ENCODE results near the gene GNG14.
"Not testable (repeated sequence)": the region's sequence is repeated elsewhere in the genome, so short reads cannot be mapped to it uniquely, and the experiment has no call there.

The GNG14 gene

GRCh38 chr19:12687496-12688196 is at the start of gene GNG14:
TSS of gene GNG14 (plus strand) at chr19:12687998. CDS start at chr19:12688049, 51 bp downstream.
- DNase-seq = no peak

DNA sequence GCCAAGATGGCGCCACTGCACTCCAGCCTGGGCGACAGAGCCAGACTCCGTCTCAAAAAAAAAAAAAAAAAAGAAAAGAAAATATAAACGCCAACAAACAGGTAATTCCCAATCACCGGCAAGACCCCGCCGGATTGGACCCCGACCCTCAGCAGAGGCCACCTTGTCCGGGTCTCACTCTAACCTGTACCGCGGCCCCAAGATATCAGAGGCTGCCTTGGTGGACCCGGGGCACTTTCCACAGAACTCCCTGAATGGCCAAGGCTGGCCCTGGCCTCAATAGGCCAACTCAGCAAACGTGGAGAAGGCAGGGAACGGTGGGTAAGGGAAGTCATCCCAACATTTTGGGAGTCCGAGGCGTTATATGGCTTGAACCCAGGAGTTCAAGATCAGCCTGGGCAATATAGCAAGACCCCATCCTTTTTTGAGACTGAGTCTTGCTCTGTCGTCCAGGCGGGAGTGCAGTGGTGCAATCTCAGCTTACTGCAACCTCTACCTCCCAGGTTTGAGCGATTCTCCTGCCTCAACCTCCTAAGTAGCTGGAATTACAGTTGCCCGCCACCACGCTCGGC is 49.1 kb upstream of the GNG14 start:
- no peak for DNase-seq

DNA sequence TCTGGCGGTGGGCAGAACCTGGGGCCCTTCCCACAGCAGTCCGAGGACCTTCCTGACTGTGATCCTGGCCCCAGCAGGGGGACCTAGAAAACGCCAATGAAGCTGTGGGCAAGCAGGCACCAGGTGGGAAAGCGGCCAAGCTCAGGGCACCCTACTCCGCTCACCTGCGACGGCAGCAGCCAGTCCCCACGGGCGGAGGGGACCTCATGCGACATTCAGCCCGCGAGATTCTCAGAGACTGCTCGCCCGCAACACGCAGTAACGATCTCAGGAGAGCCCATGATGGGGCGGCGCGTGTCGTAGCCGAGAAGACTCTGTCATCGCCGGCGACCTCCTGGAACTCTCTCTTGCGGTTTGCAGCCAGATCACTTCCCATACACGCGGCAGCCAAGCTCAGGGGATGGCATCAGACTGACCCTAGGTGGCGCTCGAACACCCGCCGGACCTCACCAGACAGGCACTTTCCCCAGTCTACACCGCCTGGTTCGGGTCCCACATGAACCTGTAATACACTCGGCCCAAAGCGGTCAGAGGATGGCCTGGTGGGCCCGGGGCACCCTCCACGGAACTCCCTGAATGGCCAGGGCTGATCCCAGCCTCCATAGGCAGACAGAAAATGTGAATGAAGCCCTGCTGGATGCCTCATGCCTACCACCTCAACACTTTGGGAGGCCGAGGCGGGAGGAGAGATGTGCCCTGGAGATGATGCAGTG is 47.7 kb upstream of the GNG14 start:
- DNase-seq = peak; percentile 5 to 26

GRCh38 chr19:12641456-12641855 is 46.3 kb upstream of the GNG14 start:
- DNase-seq = no peak

DNA sequence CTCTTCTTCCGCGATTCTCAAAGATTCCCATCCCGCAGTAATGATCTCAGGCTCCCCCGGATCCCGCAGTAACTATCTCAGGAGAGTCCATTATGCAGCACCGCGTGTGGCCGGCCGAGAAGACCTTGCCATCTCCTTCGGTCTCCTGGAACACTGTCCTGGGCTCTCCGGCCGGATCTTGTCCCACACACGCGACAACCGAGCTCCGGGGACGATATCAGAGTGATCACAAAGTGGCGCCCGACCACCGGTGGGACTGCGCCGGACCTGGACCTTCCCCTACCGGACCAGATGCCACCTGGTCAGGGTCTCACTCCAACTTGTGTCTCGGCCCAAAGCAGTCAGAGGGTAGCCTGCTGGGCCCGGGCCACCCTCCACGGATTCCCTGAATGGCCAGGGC is 45.3 kb upstream of the GNG14 start:
- no peak for DNase-seq

GRCh38 chr19:12643716-12644115 is 44.1 kb upstream of the GNG14 start:
- not testable (repeated sequence) for DNase-seq

DNA sequence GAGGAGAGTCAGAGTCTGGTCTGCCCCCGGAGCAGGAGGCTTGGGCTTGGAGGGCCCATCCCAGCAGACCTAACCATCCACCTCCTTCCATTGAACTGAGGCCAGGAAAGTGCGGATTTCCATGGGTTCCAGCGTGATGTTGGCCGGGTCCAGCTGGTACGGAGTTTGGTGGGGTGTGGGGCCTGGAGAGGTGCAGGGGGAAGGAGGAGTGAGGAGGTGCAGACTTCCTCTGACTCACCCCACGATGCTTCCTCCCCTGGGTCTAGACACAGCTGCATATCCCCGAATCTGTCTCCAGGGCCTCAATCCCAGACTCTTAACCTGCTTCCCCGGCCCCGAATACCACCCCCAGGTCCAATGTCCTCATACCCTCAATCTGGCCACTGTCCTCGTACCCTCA is 41.2 kb upstream of the GNG14 start:
- DNase-seq = no peak

GRCh38 chr19:12647047-12647446 is 40.8 kb upstream of the GNG14 start:
- no peak for DNase-seq

DNA sequence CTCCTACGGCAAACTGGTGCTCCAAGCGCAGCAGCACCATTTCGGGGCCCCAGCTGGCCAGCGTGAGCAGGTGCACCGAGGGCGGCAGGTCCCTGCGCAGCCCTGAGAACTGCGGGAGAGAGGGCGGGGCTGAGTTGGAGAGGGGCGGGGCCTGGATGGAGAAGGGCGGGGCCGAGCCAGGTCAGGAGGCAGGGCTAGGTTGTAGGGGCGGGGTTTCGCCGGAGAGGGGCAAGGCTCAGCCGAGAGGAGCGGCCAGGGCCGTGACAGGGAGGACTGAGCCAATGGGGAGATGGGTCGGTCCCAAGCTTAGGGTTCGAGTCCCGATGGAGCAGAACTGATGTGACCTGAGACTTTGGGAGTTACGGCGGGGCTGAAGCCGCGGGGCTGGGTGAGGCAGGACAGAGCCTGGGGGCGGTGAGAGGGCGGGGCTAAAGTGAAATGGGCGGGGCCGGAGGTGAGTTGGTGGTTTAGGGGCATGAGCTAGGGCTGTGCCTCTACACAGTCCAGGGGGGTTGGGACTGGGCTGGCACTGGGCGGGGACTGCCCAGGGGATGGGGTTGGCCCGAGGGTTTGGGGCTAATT is 40.2 kb upstream of the GNG14 start:
- DNase-seq = no peak

- no peak for DNase-seq
Measured at GRCh38 chr19:12648088-12648487, 39.7 kb upstream of the GNG14 start.

DNA sequence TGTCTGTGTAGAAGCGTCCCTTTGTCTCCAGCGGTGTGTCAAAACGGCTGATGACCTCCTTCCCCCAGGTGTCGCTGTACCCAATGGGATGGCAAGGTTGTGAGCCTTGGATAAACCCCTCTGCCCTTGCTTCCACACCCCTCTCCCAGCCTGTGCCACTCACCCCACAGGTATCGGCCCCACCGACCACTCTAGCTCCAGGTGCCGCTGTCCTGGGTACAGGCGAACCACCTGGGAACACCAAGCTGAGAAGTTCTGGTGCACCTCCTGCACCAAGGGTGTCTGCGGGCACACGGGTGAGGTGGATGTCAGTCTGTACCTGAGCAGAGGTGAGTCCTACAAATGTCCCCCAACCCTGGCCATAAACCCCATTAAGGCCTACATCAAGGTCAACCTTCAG is 37.9 kb upstream of the GNG14 start:
- no peak for DNase-seq

GRCh38 chr19:12652219-12652618 is 35.6 kb upstream of the GNG14 start:
- no peak for DNase-seq

DNA sequence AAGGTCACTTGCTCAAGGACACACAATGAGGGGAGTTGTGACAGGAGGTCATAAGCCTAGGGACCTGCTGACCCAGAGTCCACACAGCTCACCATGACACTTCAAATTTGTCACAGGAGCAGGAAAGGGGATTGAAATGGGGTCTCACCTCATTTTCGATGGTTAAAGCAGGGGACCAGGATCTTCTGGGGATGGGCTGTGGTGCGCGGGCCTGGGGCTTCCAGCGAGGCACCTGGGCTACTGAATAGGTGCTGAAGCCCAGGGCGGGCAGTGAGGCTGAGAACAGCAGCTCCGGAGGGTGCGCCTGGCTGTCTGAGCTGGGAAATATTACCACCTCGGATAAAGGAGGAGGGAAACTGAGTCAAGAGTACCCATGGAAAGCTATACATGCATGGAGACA is 32.3 kb upstream of the GNG14 start:
- DNase-seq = no peak

DNA sequence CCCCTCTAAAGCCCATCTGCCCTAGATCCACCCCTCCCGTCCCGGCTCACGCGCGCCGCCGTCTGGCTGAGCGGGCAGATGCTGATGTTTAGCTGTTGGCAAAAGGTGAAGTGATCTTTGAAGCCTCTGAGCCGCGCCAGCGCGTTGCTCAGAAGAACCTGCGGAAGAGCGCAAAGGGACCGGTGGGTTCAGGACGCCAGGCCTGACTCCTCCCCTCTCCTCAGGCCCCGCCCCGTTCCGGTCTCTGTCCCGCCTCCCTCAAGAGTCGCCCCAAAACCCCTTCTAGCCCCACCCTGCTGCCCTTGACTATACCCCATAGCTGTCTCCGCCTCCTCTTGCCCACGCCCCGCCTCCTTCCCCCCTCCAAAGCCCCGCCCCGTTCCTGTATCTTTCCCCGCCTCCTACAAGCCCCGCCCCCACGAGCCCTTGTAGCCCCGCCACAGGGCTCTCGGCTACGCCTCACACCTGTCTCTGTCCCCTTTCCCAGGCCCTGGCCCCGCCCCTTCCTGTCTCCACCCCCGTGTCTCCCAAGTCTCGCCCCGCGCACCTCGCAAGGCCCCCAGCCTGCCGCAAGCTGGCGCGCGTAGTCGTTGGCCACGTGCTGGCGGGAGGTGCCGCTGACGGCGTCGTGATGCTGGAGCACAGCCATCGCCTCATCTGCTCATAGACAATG is 30.8 kb upstream of the GNG14 start:
- no peak for DNase-seq

DNA sequence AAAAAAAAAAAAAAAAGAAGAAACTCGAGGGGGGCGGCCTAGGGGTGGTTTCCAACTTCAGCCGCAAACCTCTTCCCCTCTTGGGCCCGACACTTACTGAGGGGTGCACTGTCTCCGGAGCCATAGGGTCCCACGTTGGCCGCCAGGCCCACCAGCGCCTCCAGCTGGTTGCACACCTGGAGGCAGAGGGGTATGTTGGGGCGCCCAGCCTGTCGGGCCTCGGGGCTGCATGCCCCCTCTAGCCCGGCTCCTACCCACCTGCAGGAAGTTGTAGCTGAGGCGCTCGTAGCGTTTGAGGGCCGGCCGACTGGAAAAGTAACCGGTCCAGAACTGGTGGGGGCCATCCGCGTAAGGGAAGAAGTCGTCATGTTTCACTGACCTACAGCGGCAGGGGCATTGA is 29.8 kb upstream of the GNG14 start:
- no peak for DNase-seq

- DNase-seq = no peak
Measured at GRCh38 chr19:12660980-12661379, 26.8 kb upstream of the GNG14 start.

GRCh38 chr19:12664406-12665280 is 23.2 kb upstream of the GNG14 start:
- no peak for DNase-seq

DNA sequence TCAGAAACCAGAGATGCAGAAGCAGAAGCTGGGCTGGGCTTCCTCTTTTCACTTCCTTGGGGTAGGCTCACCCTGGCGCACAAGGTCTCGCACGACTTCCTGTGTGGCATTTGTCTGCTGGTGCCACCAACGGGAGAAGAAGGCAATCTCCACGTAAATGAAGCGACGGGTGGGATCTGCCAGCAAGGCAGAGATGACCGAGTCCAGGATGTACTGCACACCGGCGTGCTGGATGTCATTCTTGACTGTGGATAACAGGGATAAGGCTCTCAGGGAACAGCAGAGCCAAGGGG is 22.6 kb upstream of the GNG14 start:
- no peak for DNase-seq

DNA sequence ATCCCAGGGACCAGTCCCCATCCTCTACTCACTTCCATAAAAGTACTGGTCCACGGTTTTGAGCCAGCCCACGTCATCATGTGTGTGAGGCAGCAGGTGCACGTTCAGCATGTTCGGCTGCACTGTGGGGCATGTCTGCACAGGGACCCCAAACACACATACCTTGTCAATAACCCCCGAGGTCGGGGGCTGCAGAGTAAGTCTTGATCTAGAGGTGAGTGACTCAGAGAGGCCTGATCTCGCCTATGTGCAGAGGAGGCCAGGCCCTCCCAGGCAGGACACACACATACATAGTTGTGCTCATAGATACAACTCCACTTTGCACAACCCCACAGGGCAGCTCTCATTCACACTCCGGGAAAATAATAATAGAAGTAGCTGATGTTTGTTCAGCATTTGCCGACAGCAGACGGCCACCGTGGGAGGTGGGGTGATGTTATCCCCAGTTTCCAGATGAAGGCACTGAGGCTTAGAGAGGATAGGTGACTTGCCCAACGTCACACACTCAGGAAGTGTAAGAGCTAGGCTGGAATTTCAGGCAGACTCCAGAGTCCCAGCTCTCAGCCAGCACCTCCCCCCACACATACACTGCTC is 22.0 kb upstream of the GNG14 start:
- DNase-seq = no peak

DNA sequence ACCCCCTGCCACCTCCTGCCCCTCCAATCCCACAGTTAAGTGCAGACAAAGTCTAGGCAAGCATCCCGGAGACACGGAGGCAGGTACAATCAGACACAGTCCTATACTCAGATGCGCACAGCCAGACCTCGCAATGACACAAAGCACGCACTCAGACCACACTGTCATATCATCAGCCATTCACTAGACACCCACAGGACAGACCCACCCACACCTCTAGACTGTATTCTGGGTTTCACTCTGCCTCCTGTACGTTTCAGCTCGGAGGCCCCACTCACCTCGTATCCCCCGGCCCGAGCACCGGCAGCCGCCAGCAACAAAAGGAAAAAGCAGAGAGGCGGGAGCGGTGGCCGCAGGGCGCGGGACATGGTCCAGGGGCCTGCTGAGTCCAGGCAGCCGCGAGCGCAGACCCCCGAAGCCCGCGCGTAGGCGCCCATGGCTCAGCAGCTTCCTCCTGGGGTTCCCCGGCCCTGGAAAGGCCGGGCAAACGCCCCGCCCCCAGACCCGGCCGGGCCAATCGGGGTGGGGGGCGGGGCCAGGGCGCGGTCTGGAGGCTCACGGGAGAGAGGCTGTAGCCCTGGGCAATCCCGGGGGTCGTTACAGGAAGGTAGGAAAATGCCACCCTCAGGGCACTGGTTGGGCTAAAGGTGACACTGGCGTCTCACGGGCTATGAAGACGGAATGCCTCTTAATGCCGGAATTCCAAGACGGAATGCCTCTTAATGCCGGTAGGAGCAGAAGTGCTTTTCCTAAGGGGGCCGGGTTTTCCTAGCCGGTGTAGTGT is 21.3 kb upstream of the GNG14 start, which contains the start of the genes MAN2B1 and WDR83:
MAN2B1 (minus strand) TSS at position 478 of the 784 bp plus-strand sequence; CDS start at position 437, 41 bp downstream.
WDR83 (plus strand) TSS at position 543 of the 784 bp plus-strand sequence. CDS start 2,984 bp downstream, outside the sequence.
- DNase-seq = peak; percentile 49 to 76

- DNase-seq = no peak
Measured at GRCh38 chr19:12667731-12668302, 20.0 kb upstream of the GNG14 start.

Measured in SHP77 (cell line).